HG02973 (cell line): ENCODE data around the gene STXBP1.

Experiments used
- ATAC-seq: cut with Tn5 transposase; IDR thresholded peaks from one replicate; pipeline ENCODE4 v1.9.1; 2021; ENCODE audit warnings: moderate library complexity; ENCODE audit not compliant: unreplicated experiment

STXBP1 gene

DNA sequence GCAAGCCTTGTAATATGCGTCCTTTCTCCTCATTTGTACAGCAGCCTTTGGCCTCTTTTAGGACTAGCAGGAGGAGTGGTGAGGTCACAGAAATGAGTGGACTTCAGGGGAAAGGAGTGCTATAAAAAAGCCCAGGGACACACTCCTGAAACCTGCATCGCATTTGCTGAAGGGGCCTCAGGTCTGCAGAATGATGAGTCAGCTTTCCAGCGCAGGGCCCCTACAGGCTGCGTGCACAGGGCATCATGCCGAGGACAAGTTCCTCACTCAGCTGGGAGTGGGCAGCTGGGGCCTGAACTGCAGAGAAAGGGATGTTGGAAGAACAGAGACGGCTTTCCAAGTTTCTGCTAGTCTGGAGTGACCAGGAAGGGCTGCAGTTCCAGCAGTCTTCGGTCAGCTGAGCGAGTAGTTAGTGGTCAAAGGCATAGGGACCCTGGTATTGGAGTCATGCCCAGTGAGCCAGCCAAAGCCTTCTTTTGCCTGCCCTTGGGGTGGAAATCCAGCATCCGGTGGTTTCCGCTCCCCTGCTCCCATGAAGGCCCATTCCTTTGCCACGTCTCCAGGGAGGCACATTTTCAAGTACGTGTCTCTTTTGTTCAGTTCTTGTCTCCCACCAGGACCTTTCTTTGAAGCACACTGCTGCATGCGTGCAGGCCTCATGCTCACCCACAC, 77.4 kb downstream of the STXBP1 start:
- no peak for ATAC-seq

- no peak for ATAC-seq
Observed at GRCh38 chr9:127690735-127691134, 78.7 kb downstream of the STXBP1 start.

DNA sequence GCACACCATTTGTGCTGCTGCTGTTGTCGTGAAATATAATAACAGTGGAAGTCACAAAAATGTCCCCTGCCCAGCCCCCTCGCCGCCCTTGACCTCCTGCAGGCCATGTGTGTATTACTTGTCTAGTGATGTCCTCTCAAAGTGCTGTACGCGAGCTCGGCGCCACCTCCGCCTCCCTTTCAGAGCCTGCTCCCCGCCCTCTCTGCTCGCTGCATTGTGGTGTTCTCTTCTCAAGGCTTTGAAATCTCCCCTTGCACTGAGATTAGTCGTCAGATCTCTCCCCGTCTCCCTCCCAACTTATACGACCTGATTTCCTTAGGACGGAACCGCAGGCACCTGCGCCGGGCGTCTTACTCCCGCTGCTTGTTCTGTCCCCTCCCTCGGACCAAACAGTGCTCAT, 80.0 kb downstream of the STXBP1 start:
- no peak for ATAC-seq

DNA sequence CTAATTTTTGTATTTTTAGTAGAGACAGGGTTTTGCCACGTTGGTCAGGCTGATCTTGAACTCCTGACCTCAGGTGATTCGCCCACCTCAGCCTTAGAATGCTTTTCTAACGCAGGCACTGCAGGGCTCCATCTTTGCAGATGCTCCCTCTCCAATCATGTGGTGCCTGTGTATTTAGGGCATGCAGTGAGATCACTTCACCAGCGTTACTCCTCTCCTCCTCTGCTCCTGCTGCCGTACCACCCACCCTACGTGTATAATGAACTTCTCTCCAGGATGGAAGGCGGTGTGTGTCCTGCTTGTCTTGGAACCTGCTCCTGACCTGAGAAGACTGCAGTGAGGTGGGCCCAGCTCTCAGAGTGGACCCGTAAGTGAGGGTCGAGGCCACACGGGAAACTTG, 81.1 kb downstream of the STXBP1 start:
- no peak for ATAC-seq

DNA sequence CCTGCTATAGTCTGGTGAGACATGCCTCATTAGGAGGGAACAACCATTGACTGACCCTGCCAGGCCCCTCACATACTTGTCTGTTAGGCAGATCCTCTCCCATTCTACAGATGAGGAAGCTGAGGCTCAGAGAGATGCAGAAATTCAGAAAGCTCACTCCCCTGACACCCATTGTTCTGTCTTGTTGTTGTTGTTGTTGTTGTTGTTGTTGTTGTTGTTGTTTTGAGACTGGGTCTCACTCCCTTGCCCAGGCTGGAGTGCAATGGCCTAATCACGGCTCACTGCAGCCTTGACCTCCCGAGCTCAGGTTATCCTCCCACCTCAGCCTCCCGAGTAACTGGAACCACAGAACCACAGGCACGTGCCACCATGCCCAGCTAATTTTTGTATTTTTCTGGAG, 81.6 kb downstream of the STXBP1 start:
- ATAC-seq = no peak

DNA sequence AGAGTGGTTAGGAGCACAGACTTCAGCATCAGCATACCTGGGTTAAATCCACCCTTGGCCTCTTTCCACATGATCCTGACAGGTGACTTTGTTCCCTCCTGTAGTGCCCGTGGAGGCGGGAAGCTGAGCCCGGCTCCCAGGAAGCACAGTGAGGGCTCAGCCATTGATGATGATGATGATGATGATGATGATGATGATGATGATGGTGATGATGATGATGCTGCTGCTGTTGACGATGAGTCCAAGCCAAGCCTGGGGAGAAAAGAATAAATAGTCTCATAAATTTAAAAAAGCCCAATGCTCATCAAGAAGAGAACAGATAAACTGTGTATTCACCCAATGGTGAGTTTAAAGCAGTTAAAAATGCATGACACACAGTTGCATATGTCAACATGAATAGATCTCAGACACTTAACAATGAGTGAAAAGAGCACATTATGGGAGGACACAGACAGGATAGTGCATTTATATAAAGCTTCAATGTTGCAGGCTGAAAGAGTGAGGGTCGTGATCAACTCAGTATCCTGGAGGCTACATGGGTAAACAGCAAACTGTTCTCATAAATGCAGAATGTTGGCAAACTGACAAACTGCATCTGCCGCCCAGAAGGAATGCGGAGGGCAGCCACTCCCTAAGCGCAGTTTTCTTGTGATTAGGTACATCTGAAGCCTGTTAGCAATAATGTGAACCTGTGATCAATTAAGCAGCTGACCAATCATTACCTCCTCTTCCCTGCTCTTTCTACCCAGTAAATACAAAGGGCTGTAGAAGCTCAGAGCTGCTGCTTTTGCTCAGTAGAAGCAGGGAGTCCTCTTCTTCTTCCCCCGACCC, 83.0 kb downstream of the STXBP1 start:
- no peak for ATAC-seq

DNA sequence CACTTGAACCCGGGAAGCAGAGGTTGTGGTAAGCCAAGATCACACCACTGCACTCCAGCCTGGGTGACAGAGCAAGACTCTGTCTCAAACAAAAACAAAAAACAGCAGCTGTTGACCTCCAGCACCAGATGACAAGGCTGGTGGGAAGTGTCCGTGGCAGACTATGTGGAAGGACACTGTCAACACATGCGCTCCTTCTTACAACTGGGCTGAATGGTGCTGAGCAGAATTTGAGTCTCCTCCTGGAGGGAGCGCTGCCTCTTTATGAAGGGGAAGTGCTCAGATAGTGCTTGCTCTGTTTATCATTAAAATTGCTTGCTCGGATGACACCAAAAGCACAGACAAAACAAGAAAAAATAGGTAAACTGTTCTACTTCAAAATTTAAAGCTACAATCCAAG, 85.5 kb downstream of the STXBP1 start:
- ATAC-seq = no peak

DNA sequence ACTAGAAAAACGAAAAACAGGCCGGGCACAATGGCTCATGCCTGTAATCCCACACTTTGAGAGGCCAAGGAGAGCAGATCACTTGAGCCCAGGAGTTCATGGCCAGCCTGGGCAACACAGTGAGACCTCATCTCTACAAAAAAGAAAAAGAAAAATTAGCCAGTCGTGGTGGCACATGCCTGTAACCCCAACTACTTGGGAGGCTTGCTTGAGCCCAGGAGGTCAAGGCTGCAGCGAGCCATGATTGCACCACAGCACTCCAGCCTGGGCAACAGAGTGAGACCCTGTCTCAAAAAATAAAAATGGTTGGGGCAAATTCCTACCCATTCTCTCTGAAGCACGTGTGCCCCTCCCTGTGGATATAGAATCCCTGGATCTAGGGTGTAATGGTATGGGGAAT, 86.3 kb downstream of the STXBP1 start:
- no peak for ATAC-seq

DNA sequence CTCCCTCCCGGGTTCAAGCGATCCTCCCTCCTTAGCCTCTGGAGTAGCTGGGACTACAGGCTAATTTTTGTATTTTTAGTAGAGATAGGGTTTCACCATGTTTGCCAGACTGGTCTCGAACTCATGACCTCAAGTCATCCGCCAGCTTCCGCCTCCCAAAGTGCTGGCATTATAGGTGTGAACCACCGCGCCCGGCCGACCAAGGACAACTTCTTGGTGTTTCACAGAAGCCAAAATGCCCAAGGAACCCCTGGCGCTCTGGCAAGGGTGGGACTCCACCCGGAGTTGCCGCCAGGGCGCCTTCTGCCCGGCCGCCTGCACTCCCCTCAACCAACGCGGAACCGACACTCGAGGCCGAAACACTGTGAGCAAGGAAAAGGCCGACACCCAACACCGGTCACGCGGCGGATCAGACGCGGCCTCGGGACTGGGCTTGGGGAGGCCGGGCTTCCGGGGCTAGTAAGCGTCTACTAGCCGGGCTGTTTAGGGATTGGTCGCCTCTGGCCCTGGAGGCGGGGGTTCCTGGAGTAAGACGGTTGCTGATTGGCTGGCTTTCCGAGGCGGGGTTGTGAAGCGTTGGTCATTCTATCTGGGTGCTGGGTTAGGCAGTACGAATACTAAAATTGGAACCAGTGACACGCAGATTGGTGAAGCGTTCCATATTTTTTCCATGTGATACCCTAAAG, 87.1 kb downstream of the STXBP1 start:
- peak; percentile 96 for ATAC-seq

DNA sequence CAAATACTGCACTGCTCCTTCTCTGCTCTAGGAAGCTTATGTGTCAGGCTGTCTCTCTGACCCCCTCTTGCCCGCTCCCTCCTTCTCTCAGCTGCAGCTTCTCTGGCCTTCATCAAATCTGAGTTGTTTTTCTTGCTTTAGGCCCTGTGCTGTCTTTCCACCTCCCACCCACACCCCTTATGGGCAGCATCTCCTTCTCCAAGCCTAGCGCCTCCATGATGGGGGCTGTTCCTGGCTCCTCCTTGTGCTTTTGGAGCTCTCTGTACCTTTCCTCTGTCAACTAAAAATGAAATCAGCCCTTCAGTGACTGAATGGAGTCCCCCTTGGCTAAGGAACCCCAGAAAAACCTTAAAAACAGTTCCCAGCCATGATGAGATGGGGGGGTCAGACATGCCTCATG, 88.1 kb downstream of the STXBP1 start:
- no peak for ATAC-seq

DNA sequence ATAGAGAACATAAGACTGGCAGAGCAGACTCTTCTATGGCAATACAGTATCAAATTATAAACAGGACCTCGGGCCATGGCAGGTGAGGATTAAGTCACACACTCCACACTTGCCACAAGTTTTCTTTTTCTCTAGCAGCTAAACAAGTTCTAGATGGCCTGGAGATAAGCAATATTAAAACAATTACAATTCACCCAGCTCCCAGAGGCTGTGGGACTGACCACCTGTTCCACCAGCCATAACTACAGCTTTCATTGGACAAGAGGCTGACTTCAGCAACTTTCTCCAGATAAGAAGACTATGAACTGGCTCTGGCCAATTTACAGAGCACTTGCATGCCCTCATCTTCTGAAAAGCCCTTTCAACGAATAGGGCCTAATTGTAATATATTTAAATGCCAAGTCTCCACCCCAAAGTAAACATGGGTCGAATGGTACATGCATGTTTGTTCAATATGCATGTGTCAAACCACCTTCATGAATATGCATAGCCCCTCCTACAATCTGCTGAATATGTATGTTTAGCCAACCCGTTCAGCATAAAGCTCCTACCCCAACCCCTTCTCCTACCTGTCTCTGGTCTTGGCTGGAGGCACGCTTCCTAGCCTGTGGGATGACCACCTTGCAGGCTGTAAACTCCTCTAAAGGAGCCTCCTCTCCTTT, 88.6 kb downstream of the STXBP1 start:
- no peak for ATAC-seq

DNA sequence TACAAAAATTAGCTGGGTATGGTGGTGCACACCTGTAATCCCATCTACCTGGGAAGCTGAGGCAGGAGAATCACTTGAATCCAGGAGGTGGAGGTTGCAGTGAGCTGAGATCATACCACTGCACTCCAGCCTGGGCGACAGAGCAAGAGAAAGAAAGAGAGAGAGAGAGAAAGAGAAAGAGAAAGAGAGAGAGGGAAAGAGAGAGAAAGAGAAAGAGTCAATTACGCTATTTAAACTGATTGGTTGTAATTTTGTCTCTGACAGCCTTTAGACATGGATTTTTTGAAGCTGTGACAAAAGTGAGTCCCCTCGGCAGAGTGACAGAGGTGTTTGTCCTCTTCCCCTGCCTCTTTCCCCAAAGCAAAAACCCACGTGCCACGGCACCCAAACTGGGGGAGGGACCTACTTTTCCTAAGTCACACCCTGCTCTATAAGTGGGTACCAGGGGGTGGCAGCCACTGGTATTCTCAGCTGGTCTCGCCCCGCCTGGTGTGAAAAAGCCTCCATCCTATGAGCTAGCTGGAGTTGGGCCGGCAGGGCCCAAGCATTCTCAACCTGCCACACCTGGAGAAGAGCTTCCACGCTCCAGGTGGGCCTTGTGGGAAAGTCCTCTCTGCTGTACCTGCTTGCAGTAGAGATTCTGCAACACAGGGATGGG, 91.3 kb downstream of the STXBP1 start:
- ATAC-seq = no peak

GRCh38 chr9:127705577-127706379, 93.7 kb downstream of the STXBP1 start:
- no peak for ATAC-seq

- no peak for ATAC-seq
Observed at GRCh38 chr9:127706836-127707241, 94.8 kb downstream of the STXBP1 start, which contains the start of gene CFAP157. CFAP157 (plus strand) TSS chr9:127706988; CDS start chr9:127707032, 44 bp downstream.

- ATAC-seq = no peak
Observed at GRCh38 chr9:127707766-127708165, 95.7 kb downstream of the STXBP1 start.

DNA sequence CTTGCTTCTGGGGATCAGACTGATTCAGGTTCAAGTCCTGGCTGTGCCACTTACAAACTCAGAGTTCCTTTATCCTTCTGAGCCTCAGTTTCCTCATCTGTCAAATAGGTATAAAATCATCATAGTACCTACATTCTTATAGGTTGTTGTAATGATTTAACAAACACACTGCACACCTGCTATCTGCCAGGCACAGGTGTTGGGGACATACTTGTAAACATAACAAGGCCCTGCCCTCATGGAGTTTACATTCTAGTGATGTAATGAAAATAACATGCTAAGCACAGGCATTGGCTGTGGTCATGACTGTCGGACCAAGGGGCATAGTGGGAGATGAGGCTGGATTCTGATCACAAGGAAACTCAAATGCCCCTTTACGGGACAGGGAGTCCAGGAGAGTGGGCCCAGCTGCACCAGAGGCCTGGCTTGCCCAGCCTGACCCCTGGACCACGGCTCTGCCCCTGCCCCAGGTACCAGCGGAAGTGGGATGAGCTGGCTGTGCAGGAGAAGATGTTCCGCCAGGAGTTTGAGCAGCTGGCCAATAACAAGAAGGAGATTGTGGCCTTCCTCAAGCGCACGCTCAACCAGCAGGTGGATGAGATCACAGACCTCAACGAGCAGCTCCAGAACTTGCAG, 97.0 kb downstream of the STXBP1 start:
- ATAC-seq = no peak

DNA sequence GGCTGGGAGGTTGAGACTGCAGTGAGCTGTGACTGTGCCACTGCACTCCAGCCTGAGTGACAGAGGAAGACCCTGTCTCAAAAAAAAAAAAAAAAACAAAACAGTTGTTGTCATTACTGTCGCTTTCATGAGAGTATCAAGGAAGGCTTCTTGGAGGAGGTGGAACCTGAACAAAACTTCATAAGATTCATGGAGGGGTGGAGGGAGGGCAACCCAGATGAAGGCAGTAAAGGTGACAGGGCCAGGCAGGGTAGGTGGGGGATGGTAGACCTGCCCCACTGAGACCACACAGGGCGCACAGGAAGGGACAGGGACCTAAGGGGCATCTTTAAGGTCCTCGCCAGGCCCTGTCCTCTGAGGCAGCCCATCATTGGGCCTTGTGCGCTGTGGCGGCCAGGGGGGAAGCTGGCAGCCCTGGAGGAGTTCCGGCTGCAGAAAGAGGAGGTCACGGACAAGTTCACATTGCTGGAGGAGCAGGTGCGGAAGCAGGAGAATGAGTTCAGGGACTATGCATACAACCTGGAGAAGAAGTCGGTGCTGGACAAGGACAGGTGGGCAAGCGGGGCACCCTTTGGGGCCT, 98.2 kb downstream of the STXBP1 start:
- ATAC-seq = no peak

GRCh38 chr9:127711226-127711701, 99.2 kb downstream of the STXBP1 start:
- ATAC-seq = no peak

GRCh38 chr9:127711831-127712274, 99.8 kb downstream of the STXBP1 start:
- no peak for ATAC-seq
